Measurements from ENCODE around the gene KRT85.

GRCh38 chr12:52342781-52343490 lies 24.3 kb downstream of the KRT85 start:
- TF ChIP-seq CTCF (IDR thresholded peaks at IDR 0.05; ENCODE audit: low read length) (no peak), EZH2 (IDR thresholded peaks at IDR 0.05; ENCODE audit: borderline replicate concordance, low read length) (no peak)

Data from OCI-LY1 (cell line).